Esophagus squamous epithelium (tissue), 5 donors: ENCODE data around the gene GOLGA1. TPM values are rescaled to one million over a fixed set of nuclear protein-coding genes. Genes with fewer than 3 reads are reported as not detected.

Source experiments
- DNase-seq: peaks from one replicate; lab custom pipeline; 2025; lab: John Stamatoyannopoulos, UW
- H3K27ac ChIP-seq, 4 donors: fragments of 200-600 bp; sonication (generic); one replicate each; pipeline ENCODE4 v1.5.1; 2016 to 2019; ENCODE audit warnings: mild to moderate bottlenecking in 1 of 4
- H3K27me3 ChIP-seq, 4 donors: fragments of 200-600 bp; sonication (generic); 1 replicate in 3 of 4; 2 replicates in 1 of 4; pipeline versions ENCODE4 v1.5.1 to v1.6.0; 2017 to 2021; ENCODE audit warnings: antibody characterized with exemption in 1 of 4
- H3K36me3 ChIP-seq, 3 donors: fragments of 200-600 bp; sonication (generic); one replicate each; pipeline ENCODE4 v1.5.1; 2016 to 2019
- H3K4me1 ChIP-seq, 3 donors: fragments of 200-600 bp; sonication (generic); one replicate each; pipeline ENCODE4 v1.5.1; 2017 to 2019
- H3K4me3 ChIP-seq, 4 donors: fragments of 200-600 bp; sonication (generic); 1 replicate in 3 of 4; 2 replicates in 1 of 4; pipeline ENCODE4 v1.5.1; 2016 to 2019; ENCODE audit warnings: mild to moderate bottlenecking in 2 of 4, moderate library complexity in 1 of 4
- H3K9me3 ChIP-seq, 3 donors: fragments of 200-600 bp; sonication (generic); one replicate each; pipeline ENCODE4 v1.5.1; 2016 to 2019
- POLR2A ChIP-seq, 4 donors: fragments of 450-650 bp; IDR thresholded peaks; one replicate each; pipeline ENCODE4 v1.6.1; 2017; ENCODE audit warnings: antibody characterized with exemption in 4 of 4, mild to moderate bottlenecking in 4 of 4, moderate library complexity in 3 of 4
- WGBS, 2 donors: methylation state at CpG; one replicate each; pipeline ENCODE4 v1.1.5; 2018; 5-methylcytosine and 5-hydroxymethylcytosine counted together
- intact Hi-C: fragments of 100-400 bp; cut with DNase I; formaldehyde crosslinking; loops from one replicate; pipeline ENCODE4 v1.15.0; 2022
- total RNA-seq, 4 donors: library from RNA; depleted of rRNA; stranded (reverse); fragments of >200 nt; gene quantifications; one replicate each; pipeline ENCODE4 v1.1.0, GENCODE V29; 2016
- TF ChIP-seq, protein P1 (sequence below), 6 experiments: fragments of 450-650 bp in 4 of 6; fragments of 200-600 bp in 2 of 6; sonication (generic) in 2 of 6; IDR thresholded peaks; one replicate each; pipeline ENCODE4 v1.5.1; 2016 to 2019; ENCODE audit warnings: antibody characterized with exemption in 6 of 6, mild to moderate bottlenecking in 4 of 6, moderate library complexity in 4 of 6
- donor health status: DM: yes; HTN: yes; CAD: no.

Gene GOLGA1
- total RNA-seq, 4 donors from 2014 or later = 11.9 to 18.8 (median 14.8) TPM

DNA sequence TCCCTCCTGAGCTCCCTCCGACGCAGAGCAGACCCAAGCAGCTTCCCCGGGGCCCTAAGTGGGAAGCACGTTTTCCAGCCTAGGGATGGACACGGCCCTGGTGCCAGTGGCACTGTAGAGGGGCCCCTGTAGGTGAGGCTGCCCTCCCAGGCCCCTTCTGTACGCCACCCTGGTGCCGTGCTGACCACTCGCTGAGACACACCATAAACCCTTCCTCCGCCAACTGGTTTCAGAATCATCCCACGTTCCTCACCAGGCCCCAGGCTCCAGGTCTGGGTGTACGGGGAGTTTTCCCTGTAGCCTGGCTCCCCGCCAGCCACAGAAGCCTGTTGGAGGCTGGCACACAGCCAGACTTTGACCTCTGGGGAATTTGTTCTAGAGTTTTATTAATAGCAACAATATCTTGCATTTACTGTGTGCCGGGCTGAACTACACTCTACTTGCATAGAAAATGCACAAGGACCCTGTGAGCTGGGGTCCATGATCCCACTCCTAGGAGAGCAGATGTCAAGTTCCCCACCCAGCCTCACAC, 105.8 kb downstream of the GOLGA1 start:
- Histone ChIP-seq H3K36me3 (no peaks in the 10 kb centered on the region), H3K27me3 (no peaks in the 10 kb centered on the region), H3K27ac (peak overlapping the region; percentile 2 to 47 (median 19)), H3K4me3 (no peak overlapping the region), H3K9me3 (no peaks in the 10 kb centered on the region), H3K4me1 (peaks cover 12 to 48% (median 34%) of the 10 kb centered on the region in 3 donors)
- no peak for DNase-seq
- WGBS, 2 donors = 24 to 30% methylated on average over 5 of the region's 13 CpGs
- TF ChIP-seq, protein P1, sequence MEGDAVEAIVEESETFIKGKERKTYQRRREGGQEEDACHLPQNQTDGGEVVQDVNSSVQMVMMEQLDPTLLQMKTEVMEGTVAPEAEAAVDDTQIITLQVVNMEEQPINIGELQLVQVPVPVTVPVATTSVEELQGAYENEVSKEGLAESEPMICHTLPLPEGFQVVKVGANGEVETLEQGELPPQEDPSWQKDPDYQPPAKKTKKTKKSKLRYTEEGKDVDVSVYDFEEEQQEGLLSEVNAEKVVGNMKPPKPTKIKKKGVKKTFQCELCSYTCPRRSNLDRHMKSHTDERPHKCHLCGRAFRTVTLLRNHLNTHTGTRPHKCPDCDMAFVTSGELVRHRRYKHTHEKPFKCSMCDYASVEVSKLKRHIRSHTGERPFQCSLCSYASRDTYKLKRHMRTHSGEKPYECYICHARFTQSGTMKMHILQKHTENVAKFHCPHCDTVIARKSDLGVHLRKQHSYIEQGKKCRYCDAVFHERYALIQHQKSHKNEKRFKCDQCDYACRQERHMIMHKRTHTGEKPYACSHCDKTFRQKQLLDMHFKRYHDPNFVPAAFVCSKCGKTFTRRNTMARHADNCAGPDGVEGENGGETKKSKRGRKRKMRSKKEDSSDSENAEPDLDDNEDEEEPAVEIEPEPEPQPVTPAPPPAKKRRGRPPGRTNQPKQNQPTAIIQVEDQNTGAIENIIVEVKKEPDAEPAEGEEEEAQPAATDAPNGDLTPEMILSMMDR (IDR thresholded peaks at IDR 0.05) = no peak
- no peak for TF ChIP-seq POLR2A (IDR thresholded peaks at IDR 0.05)
- intact Hi-C loops = no loop called here

DNA sequence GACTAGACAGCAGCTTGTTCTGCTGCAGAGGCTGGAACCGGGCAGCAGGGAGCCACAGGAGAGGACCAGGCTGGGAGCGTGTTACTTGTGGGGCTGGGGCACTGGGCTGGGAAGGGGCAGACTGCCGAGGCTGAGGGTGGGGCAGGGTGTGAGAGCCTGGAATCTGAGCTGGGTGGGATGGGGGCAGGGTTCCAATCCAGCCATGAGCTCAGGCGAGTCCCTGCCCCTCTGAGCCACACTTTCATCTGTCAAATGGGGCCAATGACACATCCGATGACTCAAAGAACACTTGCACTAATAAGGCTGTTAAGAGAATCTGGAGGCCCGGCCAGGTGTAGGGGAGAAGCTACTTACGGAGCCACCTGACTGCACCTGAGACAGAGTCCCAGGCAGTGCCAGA, 106.3 kb downstream of the GOLGA1 start:
- no peaks in the 10 kb centered on the region for H3K9me3 ChIP-seq
- DNase-seq = no peak
- TF ChIP-seq POLR2A (IDR thresholded peaks at IDR 0.05) = no peak
- TF ChIP-seq, protein P1 (IDR thresholded peaks at IDR 0.05) = no peak
- peaks cover 12 to 44% (median 34%) of the 10 kb centered on the region in 3 donors for H3K4me1 ChIP-seq
- intact Hi-C loops = no loop called here
- H3K4me3 ChIP-seq = no peak overlapping the region
- H3K36me3 ChIP-seq = no peaks in the 10 kb centered on the region
- 48 to 50% methylated on average over 1 to 7 of the region's 7 CpGs for WGBS, 2 donors
- peak overlapping the region; percentile 2 to 47 (median 19) for H3K27ac ChIP-seq
- H3K27me3 ChIP-seq = no peaks in the 10 kb centered on the region

DNA sequence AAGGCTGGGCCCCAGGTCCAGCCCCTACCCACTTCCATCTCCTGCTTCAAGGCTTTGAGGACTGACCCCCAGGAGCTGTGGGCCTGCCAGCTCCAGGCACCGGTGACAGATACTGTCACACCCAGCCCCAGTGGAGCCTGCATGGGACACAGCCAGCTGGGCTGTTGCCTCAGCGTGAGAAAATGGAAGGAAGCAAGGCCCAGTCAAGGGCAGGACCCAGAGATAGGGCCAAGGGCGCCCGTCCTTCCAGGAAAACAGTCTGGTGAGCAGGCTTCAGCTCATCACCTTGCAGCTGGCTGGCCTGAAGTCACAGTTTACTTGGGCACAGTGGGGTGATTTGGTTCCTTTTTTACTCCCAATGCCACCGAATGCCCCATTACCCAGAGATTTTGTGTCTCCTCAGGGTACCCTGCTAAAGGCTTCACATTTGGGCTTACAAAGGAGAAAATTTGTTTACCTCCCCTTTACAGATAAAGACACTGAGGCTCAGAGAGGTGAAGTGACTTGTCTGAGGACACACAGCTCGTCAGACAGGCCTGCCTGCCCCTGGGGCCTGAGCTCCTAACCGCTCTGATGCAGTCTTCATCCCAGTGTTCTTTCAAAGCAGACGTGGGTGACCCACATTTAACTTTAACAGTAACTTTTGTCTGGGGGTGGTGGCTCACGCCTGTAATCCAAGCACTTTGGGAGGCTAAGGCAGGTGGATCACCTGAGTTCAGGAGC, 109.1 kb downstream of the GOLGA1 start:
- no peak for DNase-seq
- H3K4me3 ChIP-seq = no peak overlapping the region
- TF ChIP-seq, protein P1 (IDR thresholded peaks at IDR 0.05) = no peak
- TF ChIP-seq POLR2A (IDR thresholded peaks at IDR 0.05) = no peak
- intact Hi-C loops = no loop called here
- H3K27me3 ChIP-seq = no peaks in the 10 kb centered on the region
- 70 to 84% methylated on average over 4 to 7 of the region's 9 CpGs for WGBS, 2 donors
- H3K36me3 ChIP-seq = no peaks in the 10 kb centered on the region
- H3K27ac ChIP-seq = peak overlapping the region in 3 of 4 donors; percentile 66 to 79 (median 72)
- peaks cover 12 to 50% (median 34%) of the 10 kb centered on the region in 3 donors for H3K4me1 ChIP-seq
- H3K9me3 ChIP-seq = no peaks in the 10 kb centered on the region

DNA sequence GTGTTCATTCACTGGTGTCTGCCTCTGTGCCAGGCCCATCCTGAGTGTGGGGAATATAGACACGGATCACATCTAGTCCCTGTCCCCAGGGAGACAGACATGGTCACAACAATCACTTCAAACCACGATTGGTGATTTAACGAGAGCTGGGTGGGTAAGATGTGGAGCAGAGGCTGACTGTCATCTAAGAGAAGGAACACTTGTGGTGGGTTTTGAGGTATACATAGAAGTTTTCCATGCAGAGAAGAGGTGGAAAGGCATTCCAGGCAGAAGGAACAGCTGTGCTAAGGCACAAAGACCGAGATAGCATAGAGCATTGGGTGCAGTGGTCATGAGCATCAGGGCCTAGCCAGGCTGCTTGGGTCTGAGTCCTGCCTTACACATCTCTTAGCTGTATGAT, 110.3 kb downstream of the GOLGA1 start:
- DNase-seq = no peak
- peaks cover 12 to 46% (median 34%) of the 10 kb centered on the region in 3 donors for H3K4me1 ChIP-seq
- no peaks in the 10 kb centered on the region for H3K27me3 ChIP-seq
- intact Hi-C loops = no loop called here
- no peak for TF ChIP-seq POLR2A (IDR thresholded peaks at IDR 0.05)
- TF ChIP-seq, protein P1 (IDR thresholded peaks at IDR 0.05) = no peak
- no peaks in the 10 kb centered on the region for H3K9me3 ChIP-seq
- WGBS, 2 donors = 62 to 84% methylated on average over 4 of the region's 4 CpGs
- H3K36me3 ChIP-seq = no peaks in the 10 kb centered on the region
- no peak overlapping the region for H3K27ac ChIP-seq
- no peak overlapping the region for H3K4me3 ChIP-seq

DNA sequence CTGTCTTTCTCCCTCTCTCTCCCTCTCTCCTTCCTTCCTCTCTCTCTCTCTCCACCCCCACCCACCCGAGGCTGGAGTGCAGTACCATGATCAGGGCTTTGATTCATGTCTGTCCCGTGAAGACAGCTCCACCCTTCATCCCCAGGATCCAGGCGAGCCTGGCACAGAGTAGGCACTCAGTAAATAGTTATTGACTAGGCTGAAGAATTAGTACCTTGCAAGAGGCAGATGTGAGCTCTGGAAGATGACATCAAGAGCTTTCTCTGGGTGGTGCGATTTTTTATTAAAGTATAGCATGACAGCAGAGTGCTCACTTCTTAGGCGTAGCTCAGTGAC, 111.6 kb downstream of the GOLGA1 start:
- no peaks in the 10 kb centered on the region for H3K27me3 ChIP-seq
- H3K4me3 ChIP-seq = no peak overlapping the region
- peaks cover under 1 to 34% (median 21%) of the 10 kb centered on the region in 3 donors for H3K4me1 ChIP-seq
- 39 to 55% methylated on average over 4 to 5 of the region's 5 CpGs for WGBS, 2 donors
- H3K9me3 ChIP-seq = no peaks in the 10 kb centered on the region
- DNase-seq = no peak
- no peaks in the 10 kb centered on the region for H3K36me3 ChIP-seq
- H3K27ac ChIP-seq = no peak overlapping the region
- TF ChIP-seq, protein P1 (IDR thresholded peaks at IDR 0.05) = no peak
- no peak for TF ChIP-seq POLR2A (IDR thresholded peaks at IDR 0.05)
- intact Hi-C loops = no loop called here
